Tibial artery (tissue), 4 donors: ENCODE measurements around the gene PLXNA4.

Experiments
- DNase-seq, 2 donors: peaks; one replicate each; pipeline ENCODE4 v3.0.0-alpha.2; 2019
- H3K27ac ChIP-seq, 2 donors: fragments of 200-600 bp; sonication (generic) in 1 of 2; 1 replicate in 1 of 2; 2 replicates in 1 of 2; pipeline ENCODE4 v1.5.1; 2018 to 2019; ENCODE audit warnings: mild to moderate bottlenecking in 1 of 2
- H3K27me3 ChIP-seq, 2 donors: fragments of 200-600 bp; sonication (generic) in 1 of 2; one replicate each; pipeline versions ENCODE4 v1.5.1 to v1.6.0; 2016 to 2019
- H3K36me3 ChIP-seq, 3 donors: fragments of 200-600 bp; sonication (generic) in 2 of 3; one replicate each; pipeline ENCODE4 v1.5.1; 2016 to 2019; ENCODE audit warnings: mild to moderate bottlenecking in 2 of 3
- H3K4me1 ChIP-seq, 4 donors: fragments of 200-600 bp; sonication (generic) in 2 of 4; 1 replicate in 3 of 4; 2 replicates in 1 of 4; pipeline ENCODE4 v1.5.1; 2016 to 2019
- H3K4me3 ChIP-seq, 2 donors: fragments of 200-600 bp; sonication (generic) in 1 of 2; 1 replicate in 1 of 2; 2 replicates in 1 of 2; pipeline ENCODE4 v1.5.1; 2018 to 2019; ENCODE audit warnings: mild to moderate bottlenecking in 2 of 2
- H3K9me3 ChIP-seq, 3 donors: fragments of 200-600 bp; sonication (generic) in 1 of 3; one replicate each; pipeline ENCODE4 v1.5.1; 2016 to 2019
- intact Hi-C: fragments of 100-400 bp; cut with DNase I; formaldehyde crosslinking; loops from one replicate; pipeline ENCODE4 v1.15.0; 2023; ENCODE audit warnings: low total_unique reads
- TF ChIP-seq, protein P1 (sequence below), 2 experiments: fragments of 200-600 bp in 1 of 2; fragments of 450-650 bp in 1 of 2; IDR thresholded peaks; one replicate each; pipeline ENCODE4 v1.5.1; 2017 to 2019; ENCODE audit warnings: antibody characterized with exemption in 2 of 2, mild to moderate bottlenecking in 1 of 2, moderate library complexity in 1 of 2

PLXNA4 gene

DNA sequence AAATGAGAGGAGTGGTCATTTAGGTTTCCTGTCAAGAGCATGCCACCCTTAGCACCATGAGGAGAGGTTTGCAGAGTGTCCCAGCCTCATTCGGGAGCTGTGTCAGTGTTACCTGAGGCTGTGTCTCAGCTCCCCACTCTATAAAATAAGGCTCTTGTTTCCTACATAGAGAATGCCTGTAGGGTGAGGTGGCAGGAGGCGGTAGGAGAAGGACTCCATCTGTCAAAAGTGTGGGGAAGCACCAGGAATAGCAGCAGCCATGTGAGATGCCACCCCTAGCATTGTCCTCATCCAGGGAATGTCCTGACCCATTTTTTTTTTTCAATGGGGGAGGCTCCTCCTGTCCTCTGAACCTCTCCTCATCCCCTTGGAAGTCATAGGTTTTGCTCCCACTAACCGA, 451.2 kb downstream of the PLXNA4 start:
- peaks cover 0 to 4% (median under 1%) of the 10 kb centered on the region in 3 donors for H3K36me3 ChIP-seq
- DNase-seq: peak in 1 of 2 donors; percentile 13
- no peaks in the 10 kb centered on the region for H3K9me3 ChIP-seq
- no peaks in the 10 kb centered on the region for H3K27me3 ChIP-seq
- no peak overlapping the region for H3K4me3 ChIP-seq
- intact Hi-C loops: no loop called here
- TF ChIP-seq, protein P1, sequence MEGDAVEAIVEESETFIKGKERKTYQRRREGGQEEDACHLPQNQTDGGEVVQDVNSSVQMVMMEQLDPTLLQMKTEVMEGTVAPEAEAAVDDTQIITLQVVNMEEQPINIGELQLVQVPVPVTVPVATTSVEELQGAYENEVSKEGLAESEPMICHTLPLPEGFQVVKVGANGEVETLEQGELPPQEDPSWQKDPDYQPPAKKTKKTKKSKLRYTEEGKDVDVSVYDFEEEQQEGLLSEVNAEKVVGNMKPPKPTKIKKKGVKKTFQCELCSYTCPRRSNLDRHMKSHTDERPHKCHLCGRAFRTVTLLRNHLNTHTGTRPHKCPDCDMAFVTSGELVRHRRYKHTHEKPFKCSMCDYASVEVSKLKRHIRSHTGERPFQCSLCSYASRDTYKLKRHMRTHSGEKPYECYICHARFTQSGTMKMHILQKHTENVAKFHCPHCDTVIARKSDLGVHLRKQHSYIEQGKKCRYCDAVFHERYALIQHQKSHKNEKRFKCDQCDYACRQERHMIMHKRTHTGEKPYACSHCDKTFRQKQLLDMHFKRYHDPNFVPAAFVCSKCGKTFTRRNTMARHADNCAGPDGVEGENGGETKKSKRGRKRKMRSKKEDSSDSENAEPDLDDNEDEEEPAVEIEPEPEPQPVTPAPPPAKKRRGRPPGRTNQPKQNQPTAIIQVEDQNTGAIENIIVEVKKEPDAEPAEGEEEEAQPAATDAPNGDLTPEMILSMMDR (IDR thresholded peaks at IDR 0.05): no peak
- no peak overlapping the region for H3K27ac ChIP-seq
- no peaks in the 10 kb centered on the region for H3K4me1 ChIP-seq

DNA sequence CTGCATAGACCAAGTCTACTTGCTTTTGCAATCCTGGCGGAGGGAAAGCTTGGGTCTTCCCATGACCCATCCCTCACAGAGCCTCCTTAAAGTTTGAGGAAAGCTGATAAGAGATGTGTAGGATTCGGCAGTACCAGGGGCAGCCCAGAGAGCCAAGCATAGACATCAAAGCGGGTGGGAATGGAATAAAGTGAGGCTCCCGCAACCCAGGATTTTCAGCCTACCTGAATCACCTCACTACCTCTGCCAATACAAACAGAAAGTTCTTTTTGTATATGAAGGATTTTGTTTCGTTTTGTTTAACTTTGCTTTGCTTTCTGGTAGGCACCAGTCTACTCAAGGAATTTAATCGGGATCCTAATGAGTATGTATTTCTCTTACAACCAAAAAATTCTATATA, 451.7 kb downstream of the PLXNA4 start:
- Histone ChIP-seq H3K36me3 (no peaks in the 10 kb centered on the region), H3K27me3 (no peaks in the 10 kb centered on the region), H3K4me1 (no peaks in the 10 kb centered on the region), H3K4me3 (no peak overlapping the region), H3K27ac (no peak overlapping the region), H3K9me3 (no peaks in the 10 kb centered on the region)
- TF ChIP-seq, protein P1 (IDR thresholded peaks at IDR 0.05): no peak
- intact Hi-C loops: no loop called here
- no peak for DNase-seq

DNA sequence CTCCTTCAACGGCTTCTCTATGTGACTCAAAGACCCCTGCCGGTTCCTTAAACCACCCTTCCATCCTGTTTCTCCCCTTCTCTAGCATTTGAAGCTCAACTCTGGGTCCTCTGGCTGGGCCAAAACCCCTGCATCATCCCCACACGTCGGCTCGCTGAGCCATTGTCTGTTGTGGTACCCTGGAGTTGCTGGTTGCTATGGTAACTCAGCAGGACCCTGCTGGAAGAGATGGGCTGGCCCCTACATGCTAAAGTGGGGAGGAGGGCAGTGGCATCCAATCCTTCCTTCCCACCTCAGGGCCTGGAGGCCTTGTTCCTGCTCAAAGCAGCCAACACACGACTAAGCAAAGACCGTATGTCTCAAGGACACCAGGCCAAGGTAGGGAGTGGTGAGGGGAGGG, 452.5 kb downstream of the PLXNA4 start:
- TF ChIP-seq, protein P1 (IDR thresholded peaks at IDR 0.05): no peak
- intact Hi-C loops: no loop called here
- Histone ChIP-seq H3K4me3 (no peak overlapping the region), H3K4me1 (no peaks in the 10 kb centered on the region), H3K9me3 (no peaks in the 10 kb centered on the region), H3K36me3 (no peaks in the 10 kb centered on the region), H3K27ac (no peak overlapping the region), H3K27me3 (no peaks in the 10 kb centered on the region)
- no peak for DNase-seq

DNA sequence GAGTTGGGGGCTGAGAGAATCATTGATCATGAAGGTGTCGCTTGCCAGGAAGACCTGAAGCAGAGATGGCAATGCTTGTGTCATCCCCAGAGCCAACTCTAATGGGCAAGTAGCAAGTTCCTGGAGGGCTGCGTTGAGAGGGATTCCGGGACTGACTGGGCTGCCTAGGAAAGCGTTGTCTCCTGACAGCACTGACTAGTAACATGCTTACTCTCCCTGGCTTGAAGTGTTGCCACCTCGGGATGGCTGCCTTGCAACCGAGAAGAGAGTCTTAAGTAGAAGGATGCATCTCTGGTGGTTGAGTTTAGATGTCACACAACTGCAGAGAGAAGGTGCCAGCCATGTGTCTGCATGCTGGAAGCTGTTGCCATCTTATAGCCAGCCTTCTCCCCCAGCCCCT, 453.4 kb downstream of the PLXNA4 start:
- intact Hi-C loops: no loop called here
- H3K27ac ChIP-seq: no peak overlapping the region
- no peaks in the 10 kb centered on the region for H3K36me3 ChIP-seq
- no peaks in the 10 kb centered on the region for H3K27me3 ChIP-seq
- H3K9me3 ChIP-seq: no peaks in the 10 kb centered on the region
- no peak overlapping the region for H3K4me3 ChIP-seq
- no peak for DNase-seq
- TF ChIP-seq, protein P1 (IDR thresholded peaks at IDR 0.05): no peak
- H3K4me1 ChIP-seq: no peaks in the 10 kb centered on the region

DNA sequence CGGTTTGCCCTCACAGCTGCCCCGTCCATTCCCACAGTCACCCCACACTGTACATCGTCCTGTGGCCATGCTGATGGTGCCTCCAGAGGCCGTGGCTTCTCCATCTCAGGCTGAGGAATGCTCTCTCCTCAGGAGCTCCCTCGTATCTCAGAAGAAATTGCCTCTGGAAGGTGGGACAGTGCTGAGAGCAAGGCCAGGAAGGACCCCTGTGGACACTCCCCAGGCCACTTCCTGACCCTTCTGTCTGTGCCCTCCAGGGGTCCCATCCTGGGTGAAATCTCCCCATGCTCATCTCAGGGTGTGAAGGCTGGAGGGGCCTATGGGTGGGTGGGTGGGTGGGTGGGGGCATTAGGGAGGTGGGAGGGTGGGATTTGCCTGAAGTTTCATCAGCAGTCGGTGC, 454.3 kb downstream of the PLXNA4 start:
- DNase-seq: no peak
- H3K9me3 ChIP-seq: no peaks in the 10 kb centered on the region
- no peaks in the 10 kb centered on the region for H3K36me3 ChIP-seq
- H3K4me1 ChIP-seq: no peaks in the 10 kb centered on the region
- no peak overlapping the region for H3K4me3 ChIP-seq
- intact Hi-C loops: no loop called here
- H3K27me3 ChIP-seq: no peaks in the 10 kb centered on the region
- TF ChIP-seq, protein P1 (IDR thresholded peaks at IDR 0.05): no peak
- H3K27ac ChIP-seq: no peak overlapping the region

DNA sequence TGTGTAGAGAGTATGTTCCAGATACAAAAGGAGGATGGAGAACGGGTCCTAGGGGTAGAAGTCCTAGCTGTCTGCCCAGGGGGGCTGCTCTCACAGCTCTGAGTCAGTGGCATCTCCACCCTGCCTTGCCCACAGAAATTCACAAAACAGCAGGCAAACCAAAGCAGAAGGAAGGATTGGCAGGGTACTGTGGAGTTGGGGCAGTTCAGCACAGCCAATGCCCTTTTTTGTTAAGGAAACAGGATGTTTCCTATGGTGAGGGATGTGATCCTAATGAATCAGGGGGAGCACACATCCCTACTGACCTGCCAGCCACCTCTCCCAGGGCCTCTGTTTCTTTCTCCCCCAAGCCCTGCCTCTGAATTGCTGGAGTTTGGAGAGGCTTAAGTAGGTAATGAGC, 457.6 kb downstream of the PLXNA4 start:
- TF ChIP-seq, protein P1 (IDR thresholded peaks at IDR 0.05): no peak
- Histone ChIP-seq H3K9me3 (no peaks in the 10 kb centered on the region), H3K4me1 (no peaks in the 10 kb centered on the region), H3K4me3 (no peak overlapping the region), H3K36me3 (no peaks in the 10 kb centered on the region), H3K27me3 (no peaks in the 10 kb centered on the region), H3K27ac (no peak overlapping the region)
- no peak for DNase-seq
- intact Hi-C loops: no loop called here
